COLO668 (cell line): ENCODE measurements around the gene DAP3.
"Not testable (repeated sequence)": the region's sequence is repeated elsewhere in the genome, so short reads cannot be mapped to it uniquely, and the experiment has no call there.

Experiments
- DNase-seq: peaks from one replicate; lab custom pipeline; 2025; ENCODE audit not compliant: unreplicated experiment; lab: John Stamatoyannopoulos, UW

The DAP3 gene

DNA sequence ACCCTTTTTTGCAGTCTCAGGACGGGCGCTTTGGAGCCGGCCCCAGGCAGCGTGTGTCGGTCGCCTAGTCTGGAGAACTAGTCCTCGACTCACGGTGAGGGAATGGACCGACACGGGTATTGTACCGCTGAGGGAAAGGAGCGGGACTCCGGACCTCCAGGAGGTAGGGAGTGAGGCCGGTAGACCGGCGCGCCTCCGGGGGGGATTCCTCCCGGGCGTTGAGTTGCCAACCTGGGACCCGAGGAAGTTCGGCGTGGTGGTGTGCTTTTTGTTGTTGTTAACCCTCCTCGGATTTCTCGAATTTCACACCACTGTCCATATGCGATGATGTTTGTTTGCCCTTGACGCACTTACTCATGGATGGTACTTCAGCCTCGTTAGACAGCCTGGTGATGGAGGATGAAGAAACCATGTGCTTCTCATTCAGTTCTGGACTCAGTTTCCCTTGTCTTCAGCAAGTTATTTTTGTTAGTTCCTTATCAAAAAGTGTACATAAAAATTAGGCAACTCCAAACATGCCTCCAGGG is at the start of gene DAP3:
TSS of gene DAP3 (plus strand) at position 11 of the 527 bp plus-strand sequence. CDS start 20,689 bp downstream, outside the sequence.
- not testable (repeated sequence) for DNase-seq

DNA sequence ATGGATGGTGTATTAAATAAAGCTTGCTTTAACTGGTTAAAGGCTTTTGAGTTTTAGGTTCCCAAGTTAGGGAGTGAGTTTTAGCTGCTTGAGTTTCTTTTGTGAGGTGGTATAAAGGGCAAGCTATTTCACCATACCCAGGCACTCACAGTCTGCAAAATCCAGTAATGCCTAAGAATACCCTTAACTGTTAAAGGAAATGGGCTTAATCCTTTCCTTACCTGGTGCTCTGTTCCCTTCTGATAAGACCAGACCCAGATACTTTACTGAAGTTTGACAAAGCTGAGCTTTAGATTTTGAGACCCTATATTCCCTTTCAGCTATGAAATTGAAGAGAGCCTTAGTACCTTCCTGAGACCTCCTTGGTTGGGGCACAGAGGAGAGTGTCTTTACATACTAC is 48.5 kb upstream of the DAP3 start:
- no peak for DNase-seq

DNA sequence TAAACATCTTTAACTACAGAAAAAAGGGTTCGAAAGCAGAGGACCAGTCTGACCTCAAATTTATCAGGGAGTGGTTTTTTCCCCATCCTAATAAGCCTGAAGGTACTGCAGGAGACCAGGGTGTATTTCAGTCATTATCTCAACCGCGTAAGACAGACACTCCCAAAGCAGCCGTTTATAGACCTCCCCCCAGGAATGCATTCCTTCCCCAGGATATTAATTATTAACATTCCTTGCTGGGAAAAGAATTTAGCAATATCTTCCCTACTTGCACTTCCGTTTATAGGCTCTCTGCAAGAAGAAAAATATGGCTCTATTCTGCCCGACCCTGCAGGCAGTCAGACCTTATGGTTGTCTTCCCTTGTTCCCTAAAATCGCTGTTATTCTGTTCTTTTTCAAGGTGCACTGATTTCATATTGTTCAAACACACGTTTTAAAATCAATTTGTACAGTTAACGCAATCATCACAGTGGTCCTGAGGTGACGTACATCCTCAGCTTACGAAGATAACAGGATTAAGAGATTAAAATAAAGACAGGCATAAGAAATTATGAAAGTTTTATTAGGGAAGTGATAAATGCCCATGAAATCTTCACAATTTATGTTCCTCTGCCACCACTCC is 46.2 kb upstream of the DAP3 start:
- not testable (repeated sequence) for DNase-seq

DNA sequence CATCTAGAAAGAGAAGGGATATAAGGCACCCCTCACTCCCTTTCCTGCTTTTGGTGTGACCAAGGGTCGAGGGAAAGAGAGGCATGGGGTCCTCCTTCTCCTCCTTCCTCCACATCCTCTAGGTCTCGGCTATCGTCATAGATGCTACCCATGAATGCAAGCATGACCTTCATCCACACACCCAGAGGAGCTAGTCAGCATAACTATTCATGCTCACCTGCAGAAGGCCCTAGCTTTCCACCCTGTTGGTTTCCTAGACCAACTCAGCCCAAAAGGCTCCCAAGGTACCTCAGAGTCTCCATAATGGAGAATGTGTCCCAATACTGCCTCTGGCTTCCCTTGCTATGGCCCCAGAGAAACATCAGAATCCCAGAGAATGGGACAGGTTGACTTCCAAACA is 45.7 kb upstream of the DAP3 start:
- no peak for DNase-seq

DNA sequence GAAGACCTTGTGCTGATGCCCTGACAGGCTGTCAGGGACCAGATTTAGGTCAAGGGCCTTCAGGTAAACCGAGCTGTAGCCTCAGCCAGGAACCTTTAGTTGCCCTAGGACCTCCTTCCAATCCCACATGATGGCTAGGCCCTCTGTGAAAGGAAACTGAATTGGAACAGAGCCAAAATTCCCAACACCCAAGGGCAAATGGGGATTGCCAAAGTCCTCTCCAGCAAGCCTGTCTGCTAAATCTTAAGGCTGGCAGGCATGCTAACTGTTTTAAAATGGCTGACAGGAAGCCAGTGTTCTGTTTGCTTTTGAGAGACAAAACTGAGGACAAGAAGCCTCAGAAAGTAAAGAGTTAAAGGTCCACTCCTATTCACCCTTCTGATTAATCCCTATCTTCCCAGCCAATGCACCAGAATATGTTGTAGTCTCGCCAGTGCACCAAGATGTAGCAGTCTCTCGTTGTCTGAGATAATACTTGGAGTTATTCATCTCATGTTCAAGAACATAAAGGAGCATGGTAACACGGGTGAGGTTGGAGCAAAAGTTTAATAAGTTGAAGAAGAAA is 43.8 kb upstream of the DAP3 start:
- no peak for DNase-seq

DNA sequence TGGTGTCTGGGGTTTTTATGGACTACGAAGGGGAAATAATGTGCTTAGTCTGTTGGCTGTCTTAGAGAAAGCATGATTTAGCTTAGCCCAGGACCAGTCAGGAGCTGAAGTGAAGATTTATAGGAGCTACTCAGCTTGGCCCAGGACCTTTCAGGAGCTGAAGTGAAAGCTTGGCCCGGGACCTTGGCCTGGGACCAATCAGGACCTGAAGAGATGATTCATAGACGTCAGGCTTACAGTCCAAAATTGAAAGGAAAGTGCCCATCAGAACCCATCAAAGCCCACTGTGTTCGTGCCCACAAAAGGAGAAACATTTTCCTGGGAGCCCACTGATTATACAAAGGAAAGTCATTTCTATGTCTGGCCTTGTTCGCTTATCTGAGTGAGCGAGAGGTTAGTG is 43.2 kb upstream of the DAP3 start:
- DNase-seq: no peak

DNA sequence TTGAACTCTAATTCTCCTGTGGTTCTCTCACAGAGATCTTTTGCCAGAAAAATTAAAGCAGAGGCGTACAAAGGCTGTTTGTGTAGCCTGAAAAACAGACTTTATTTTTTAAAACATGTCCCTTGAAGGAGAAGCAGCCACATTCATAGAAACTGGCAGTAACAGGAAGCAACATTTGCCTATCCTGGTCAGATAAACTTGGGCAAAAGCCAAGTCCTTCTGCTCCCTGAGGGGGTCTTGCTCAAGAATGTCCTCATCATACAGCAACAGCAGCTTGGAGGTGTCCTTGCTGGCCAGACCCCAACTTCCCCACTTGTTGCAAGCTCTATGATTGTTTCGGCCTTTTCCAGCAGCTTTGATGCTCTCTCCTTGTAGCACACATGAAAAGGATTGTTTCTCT is 42.6 kb upstream of the DAP3 start:
- no peak for DNase-seq

DNA sequence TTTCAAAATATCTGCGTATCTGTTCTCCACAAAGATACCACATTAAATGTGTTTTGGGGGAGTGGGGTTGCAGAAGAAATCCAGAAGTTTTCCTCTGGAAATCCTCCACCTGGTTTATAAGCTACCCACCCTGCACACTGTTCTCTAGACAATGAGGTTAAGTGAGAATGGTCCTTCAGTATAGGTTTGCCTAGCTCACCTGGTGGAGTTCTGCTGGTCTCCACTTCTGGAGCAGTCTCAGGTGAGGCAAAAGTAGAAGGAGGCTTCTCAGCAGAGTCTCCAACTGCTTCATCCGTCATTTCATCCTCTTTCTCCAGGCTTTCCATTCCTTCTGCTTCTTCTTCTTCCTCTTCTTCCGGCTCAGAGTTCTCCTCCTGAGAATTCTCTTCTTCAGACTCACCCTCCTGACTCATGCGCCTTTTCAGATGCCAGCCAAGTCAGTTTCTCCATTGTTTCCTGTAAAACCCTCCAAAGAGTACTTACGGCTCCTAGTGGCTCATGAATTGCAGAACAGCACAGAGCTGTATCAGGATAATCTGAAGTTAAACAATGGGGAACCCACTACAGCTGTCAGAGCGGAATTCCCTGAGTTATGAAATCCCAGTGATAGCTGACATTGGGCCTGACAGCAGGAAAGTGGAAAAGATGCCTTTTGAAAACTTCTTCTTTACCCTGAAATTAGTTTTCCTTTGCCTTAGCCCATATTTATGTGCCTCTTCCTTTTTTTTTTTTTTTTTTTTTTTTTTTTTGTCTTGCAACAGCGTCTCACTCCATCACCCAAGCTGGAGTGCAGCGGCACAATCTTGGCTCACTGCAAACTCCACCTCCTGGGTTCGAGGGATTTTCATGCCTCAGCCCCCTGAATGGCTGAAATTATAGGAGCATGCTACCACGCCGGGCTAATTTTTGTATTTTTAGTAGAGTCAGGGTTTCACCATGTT is 40.4 kb upstream of the DAP3 start:
- DNase-seq: no peak

DNA sequence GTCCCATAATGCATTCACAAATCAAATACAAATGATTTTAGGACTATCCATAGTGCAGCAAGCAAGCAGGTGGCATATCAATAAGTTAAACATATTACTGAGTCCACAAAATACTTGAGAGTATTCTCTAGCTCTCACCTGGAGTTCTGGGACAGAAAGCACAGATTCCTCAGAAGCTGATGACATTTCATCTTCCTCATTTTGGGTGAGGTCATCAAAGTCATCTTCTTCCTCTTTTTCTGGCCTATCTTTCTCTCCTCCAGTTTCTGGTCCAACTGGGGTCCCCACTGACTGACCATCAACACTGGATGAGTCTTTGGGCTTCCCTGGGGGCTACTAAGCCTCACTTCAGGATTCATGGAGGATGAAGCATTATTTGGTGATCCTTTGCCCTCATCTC is 39.2 kb upstream of the DAP3 start:
- DNase-seq: no peak

DNA sequence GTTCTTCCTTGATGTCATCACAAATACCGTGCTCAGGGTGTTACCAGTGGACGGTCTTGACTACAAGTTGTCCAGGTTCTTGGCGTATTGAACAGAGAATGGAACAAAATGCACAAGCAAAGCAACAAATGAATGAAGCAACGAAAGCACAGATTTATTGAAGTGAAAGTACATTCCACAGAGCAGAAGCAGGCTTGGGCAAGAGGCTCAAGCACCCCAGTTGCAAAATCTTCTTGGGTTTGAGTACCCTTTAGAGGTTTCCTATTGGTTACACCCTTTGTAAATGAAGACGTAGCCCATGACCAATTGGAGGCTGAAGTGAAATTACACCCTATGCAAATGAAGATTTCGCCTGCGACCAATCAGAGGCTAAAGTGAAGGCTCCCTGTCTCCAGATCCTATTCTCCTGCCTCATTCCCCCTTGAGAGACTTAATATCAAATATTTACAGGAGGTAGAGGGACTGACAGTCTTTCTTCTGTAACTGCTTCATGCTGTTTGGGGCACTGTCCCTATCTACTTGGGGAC is 38.6 kb upstream of the DAP3 start:
- no peak for DNase-seq

DNA sequence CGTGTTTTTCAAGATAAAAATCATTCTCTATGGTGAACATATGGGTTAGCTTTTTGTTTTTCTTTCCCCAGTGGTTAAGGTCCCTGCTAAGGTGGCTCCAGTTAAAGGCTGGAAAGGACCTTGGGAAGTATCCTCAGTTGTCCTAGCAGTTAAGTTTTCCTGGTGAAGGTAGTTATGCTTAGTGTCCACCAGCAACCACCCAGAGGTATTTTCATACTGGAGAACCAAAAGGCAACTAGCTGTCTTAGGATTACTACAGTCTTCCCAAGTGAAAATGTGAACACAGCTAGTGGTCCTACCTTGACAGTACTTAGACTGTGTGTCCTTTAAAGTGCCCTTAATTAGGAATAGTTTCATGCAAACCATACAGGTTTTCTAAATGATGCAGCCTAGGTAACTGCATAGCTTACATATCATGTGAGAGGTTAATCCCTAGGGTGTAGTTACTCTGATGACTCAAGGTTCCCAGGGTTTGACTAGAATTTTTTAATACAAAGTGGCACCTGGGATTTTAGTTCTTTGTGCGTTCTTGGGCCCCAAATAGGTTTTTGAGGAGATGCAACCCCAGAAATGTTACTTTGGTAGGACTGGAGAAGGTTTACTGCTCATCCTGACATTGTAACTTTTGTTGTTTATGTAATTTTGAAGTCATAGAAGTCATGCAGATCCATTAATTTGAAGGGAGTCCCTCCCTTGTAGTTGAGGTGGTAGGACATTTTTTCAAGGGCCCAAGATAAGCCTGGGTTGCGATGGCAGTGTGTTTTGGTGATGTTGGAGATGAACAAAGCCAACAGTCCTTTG is 36.8 kb upstream of the DAP3 start:
- DNase-seq: no peak

DNA sequence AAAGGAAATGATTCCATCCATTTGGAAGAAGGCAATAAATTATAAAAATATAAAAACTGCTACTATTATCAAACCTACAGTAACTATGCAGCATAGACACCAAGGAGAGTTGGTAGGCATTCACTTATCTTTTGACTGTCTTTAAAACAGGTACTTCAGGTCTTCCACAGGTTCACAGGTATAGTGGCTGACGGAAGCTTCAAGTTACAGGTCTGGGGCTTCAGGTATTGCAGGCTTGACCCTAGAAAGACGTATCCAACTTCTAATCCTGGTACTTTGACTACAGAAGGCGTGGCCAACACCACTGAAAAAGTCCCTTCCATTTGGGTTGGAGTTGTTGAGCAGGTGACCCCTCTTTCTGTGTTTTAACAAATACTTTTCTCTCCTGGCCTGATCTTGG is 35.9 kb upstream of the DAP3 start:
- no peak for DNase-seq

DNA sequence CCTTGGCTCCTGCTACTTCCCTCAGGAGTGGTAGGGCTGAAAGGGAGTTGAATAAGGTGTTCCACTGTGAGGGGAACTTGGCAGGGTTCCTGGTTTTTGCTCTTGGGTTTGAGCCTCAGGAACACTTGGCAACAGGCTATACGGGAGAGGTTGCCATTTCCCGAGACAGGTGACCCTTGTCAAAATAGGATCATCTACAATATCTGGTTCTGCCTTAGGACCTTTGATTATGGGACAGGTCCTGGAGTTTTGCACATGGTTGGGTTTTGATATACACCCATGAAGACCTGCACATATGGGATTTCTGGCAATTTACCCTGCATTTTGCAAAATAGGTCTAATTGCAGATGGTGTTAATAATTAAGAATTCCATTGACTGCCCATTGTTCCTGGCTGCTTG is 31.4 kb upstream of the DAP3 start:
- no peak for DNase-seq

DNA sequence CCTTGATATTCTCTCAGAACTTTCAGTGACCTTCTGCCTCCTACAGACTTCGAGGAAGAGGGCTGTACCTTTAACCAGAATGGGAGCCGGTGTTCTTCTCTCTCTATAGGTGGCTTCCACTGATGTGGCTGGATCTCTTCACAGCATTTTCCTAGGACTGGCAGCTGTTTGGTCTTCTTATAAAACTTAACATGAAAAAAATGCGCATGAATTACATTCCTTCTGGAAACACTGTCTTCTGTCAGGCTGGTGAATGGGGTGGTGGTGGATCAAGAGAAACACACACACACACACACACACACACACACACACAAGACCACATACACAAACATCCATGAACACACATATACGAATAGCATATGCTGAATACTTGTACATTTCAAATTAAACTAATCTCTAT is 27.7 kb upstream of the DAP3 start:
- DNase-seq: not testable (repeated sequence)

DNA sequence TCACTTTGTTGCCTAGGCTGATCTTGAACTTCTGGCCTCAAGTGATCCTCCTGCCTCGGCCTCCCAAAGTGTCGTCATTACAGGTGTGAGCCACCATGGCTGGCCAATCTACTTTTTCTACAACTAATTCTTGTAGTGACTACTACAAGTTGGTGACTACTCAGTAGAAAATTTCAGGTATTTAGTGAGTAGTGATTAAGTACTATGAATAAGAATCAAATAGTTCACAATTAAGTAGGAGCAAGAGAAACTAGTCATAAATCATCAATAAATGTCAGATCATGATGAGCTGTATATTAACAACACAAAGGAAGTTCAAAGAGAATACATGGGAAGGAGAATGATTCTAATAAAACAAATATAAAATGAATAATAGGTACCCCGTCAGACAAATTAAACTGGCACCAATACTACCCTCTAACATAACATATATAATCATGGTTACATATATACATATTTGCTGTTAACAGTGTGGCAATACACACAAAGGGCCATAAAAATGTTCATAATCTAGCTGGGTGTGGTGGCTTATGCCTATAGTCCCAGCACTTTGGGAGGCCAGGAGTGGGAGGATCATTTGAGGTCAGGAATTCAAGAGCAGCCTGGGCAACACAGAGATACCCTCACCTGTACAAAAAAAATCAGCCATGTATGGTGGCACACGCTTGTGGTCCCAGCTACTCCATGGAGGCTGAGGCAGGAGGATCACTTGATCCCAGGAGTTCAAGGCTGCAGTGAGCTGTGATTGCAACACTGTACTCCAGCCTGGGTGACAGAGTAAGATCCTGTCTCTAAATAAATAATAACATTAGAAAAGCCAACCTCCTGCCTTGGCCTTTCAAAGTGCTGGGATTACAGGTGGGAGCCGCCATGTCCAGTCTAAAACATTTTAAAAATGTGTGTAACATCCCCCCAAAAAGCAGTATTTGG is 19.4 kb upstream of the DAP3 start:
- DNase-seq: no peak

DNA sequence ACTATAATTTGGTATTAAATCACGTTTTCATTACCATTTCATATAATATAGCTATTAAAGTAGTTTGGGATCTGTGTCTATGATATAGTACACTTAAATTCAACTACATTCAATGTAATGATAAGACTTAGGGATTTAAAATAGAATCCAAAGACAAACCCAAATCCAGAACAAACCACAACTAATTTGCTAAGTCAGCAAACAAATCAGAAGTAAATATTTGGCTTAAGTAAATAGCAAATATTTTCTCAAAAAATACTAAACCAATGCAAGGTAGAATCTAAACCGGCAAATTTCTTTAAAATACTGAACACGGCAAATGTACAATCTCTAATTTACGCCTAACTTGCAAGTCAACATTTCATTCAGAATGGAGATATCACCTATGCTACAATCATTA is 17.1 kb upstream of the DAP3 start:
- DNase-seq: no peak

DNA sequence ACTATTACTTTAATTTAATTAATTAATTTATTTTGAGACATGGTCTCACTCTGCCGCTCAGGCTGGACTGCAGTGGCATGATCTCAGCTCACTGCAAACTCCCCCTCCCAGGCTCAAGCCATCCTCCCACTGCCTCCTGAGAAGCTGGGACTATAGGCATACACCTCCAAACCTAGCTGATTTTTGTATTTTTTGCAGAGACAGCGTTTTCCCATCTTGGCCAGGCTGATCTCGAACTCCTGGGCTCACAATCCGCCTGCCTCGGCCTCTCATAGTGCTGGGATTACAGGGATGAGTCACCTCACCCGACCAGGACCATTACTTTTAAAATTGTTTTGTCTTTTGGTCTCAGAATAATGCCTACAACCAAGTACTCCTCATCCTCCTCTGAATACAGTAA is 15.9 kb upstream of the DAP3 start:
- no peak for DNase-seq

DNA sequence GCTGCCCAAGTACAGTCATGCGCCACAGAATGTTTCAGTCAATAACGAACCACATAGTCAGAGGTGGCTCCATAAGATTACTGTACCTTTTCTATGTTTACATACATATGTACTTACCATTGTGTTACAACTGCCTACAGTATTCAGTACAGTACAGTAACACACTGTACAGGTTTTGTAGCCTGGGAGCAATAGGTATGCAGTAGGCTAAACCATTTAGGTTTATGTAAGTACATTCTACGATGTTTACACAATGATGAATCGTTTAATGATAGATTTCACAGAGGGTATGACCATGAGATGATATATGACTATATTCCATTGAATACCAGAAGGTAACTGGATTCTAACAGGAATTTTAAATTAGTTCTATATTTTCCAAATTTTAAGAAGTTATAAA is 10.9 kb upstream of the DAP3 start:
- no peak for DNase-seq

DNA sequence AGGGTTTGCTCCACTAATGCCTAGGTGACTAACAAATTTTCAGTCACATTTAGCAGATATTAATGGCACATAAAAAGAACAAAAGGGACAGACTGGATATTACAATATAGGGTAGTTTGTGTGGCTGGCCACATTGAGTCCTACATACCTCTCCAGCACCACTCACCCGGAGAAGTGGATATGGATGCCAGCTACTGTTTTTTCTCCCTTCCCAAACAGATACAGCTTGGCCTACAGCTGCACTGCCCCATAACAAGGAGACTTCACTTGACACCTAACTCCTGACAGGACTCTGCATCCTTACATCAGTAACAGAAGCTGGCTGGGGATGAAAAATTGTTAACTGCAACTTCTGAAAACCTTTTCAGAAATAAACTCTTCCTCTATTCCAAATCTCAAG is 9.9 kb upstream of the DAP3 start:
- not testable (repeated sequence) for DNase-seq

DNA sequence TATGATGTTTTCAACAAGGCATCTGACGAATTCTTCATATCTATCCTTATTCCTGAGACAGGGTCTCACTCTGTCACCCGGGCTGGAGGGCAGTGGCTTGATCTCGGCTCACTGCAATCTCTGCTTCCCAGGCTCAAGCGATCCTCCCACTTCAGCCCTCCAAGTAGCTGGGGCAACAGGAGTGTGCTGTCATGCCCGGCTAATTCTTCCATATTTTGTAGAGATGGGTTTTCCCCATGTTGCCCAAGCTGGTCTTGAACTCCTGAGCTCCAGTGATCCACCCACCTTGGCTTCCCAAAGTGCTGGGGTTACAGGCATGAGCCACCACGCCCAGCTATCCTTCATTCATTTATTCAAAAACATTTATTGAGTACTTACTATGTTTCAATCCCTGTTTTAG is 8.4 kb upstream of the DAP3 start:
- DNase-seq: no peak
